Cardiac fibroblast (primary cell): ENCODE measurements around the gene MTA1.

Experiments
- DNase-seq, 2 donors: peaks; one replicate each; pipeline versions ENCODE4 v3.0.0 to v3.0.0-alpha.2; 2010; ENCODE audit warnings: low read depth in 2 of 2
- H3K4me3 ChIP-seq, 2 donors: replicated peaks in 1 of 2; 1 replicate in 1 of 2; 2 replicates in 1 of 2; pipeline ENCODE4 v1.5.1; 2011; ENCODE audit warnings: low read depth in 2 of 2, low read length in 2 of 2, mild to moderate bottlenecking in 2 of 2, moderate library complexity in 1 of 2
- TF ChIP-seq, protein P1 (sequence below): IDR thresholded peaks from one replicate; pipeline ENCODE4 v1.5.1; 2011; ENCODE audit warnings: low read depth, mild to moderate bottlenecking, low read length, inconsistent platforms

Gene MTA1

DNA sequence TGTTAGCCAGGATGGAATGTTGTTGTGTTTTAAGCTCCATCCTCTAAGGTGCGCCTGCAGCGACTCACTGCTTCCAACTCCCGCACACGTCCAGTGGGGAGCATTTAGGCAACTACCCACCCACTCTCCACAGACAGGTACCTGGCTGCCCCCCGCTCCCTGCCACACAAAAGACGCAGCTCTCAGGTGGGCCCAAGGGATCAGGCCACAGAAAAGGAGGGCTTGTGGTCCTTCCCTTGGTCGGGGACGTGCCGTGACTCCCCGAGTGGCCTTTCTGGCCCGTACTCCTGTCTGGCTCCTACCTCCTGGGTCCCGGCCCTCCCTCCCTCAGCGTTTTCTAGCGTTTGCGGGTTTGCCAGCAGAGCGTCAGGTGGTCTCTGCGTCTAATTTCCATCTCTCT, 87.6 kb downstream of the MTA1 start:
- no peak for DNase-seq
- TF ChIP-seq, protein P1, sequence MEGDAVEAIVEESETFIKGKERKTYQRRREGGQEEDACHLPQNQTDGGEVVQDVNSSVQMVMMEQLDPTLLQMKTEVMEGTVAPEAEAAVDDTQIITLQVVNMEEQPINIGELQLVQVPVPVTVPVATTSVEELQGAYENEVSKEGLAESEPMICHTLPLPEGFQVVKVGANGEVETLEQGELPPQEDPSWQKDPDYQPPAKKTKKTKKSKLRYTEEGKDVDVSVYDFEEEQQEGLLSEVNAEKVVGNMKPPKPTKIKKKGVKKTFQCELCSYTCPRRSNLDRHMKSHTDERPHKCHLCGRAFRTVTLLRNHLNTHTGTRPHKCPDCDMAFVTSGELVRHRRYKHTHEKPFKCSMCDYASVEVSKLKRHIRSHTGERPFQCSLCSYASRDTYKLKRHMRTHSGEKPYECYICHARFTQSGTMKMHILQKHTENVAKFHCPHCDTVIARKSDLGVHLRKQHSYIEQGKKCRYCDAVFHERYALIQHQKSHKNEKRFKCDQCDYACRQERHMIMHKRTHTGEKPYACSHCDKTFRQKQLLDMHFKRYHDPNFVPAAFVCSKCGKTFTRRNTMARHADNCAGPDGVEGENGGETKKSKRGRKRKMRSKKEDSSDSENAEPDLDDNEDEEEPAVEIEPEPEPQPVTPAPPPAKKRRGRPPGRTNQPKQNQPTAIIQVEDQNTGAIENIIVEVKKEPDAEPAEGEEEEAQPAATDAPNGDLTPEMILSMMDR = no peak
- no peak overlapping the region for H3K4me3 ChIP-seq

DNA sequence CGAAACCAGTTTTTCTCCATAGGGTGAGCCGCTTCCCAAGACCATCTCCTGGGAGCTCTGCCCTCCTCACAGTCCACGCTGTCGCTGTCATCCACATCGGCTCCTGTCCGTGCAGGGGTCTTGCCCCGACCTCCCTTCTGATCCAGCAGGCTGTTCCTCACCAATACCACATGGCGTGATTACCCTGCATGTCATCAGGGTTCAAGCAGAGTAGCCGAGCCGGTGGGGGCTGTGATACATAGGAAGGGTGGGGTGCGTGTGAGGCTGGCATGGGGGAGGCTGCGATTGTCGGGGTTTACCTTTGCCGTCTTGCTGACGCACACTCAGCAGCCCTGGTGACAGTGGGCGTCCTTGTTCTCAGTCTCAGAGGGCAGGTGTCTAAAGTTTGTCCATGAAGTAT, 88.4 kb downstream of the MTA1 start:
- H3K4me3 ChIP-seq = no peak overlapping the region
- no peak for DNase-seq
- TF ChIP-seq, protein P1 = no peak

DNA sequence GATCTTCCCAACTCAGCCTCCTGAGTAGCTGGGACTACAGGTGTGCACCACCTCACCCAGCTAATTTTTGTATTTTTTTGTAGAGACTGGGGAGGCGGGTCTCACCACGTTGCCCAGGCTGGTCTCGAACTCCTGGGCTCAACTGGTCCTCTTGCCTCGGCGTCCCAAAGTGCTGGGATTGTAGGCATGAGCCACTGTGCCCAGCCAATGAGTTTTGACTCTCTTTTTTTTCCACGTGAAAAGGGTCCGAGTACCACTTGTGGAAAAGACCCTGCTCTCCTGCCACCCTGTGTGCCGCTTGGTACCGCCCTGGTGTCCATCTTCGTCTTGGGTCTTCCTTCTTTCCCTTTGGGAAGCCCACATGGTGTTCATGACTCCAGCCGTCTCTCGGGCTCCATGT, 89.0 kb downstream of the MTA1 start:
- TF ChIP-seq, protein P1 = no peak
- no peak overlapping the region for H3K4me3 ChIP-seq
- no peak for DNase-seq

DNA sequence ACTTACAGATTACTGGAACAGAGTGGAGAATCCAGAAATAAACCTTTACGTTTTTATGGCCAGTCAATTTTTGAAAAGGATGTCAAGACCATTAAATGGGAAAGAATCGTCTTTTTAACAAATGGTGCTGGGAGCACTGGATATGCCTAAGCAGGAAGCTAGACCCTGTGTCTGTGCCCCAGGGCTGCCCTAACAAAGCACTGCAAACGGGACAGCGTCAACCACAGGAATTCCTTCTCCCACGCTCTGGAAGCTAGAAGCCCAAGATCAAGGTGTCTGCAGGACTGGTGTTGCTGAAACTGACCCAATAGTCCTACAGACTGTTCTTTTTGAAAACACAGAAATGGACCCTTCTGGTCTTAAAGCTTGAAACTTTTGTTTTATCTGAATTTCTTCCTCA, 97.5 kb downstream of the MTA1 start:
- TF ChIP-seq, protein P1 = no peak
- H3K4me3 ChIP-seq = no peak overlapping the region
- no peak for DNase-seq

DNA sequence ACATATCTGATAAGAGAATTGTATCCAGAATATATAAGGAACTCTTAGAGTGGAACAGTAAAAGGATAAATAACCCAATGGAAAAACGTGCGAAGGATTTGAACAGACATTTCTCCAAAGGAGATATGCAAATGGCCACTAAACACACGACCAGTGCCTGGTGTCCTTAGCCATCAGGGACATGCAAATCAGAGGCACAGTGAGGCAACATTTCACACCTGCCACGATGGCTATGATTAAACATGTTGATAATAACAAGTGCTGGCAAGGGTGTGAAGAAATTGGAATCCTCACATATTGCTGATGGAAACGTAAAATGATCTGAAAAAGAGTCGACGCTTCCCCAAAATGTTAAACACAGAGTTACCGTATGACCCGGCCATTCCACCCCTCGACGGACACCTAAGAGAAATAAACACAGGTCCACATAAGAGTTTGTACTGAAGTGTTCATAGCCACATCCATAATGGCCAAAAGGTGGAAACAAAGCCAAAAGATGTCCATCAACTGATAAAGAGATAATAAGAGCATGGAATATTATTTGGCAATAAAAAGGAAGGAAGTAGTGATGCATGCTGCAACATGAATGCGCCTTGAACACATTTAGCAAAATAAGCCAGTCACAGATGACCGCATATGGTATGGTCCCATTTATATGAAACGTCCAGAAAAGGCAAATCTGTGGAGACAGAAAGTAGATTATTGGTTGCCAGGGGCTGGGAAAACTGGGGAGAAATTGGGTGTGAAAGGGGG, 100.5 kb downstream of the MTA1 start:
- TF ChIP-seq, protein P1 = no peak
- no peak overlapping the region for H3K4me3 ChIP-seq
- no peak for DNase-seq
